Endothelial cell of umbilical vein (primary cell): ENCODE measurements around the gene MIS18BP1. TPM values are rescaled to one million over a fixed set of nuclear protein-coding genes. Genes with fewer than 3 reads are reported as not detected.

Source experiments
- BruUV-seq: library from RNA; stranded (reverse); fragments of 400-500 nt; replicated peaks from 2 replicates; lab custom pipeline; 2021; lab: Mats Ljungman, UMichigan
- CTCF ChIA-PET: fragments of 300-600, 350-600 bp; sonication (Branson Sonifier 250); formaldehyde crosslinking; loops from one replicate; lab custom pipeline; 2021; ENCODE audit warnings: antibody characterized with exemption, inconsistent platforms; lab: Charles Lee
- POLR2A ChIA-PET: fragments of 300-600, 350-600 bp; sonication (Branson Sonifier 250); formaldehyde crosslinking; loops from one replicate; lab custom pipeline; 2021; ENCODE audit warnings: antibody characterized with exemption, inconsistent platforms; lab: Charles Lee
- DNase-seq: peaks from one replicate; pipeline ENCODE4 v3.0.0-alpha.2; 2011; ENCODE audit warnings: low read depth, low spot score
- FAIRE-seq: peaks from 2 replicates; lab custom pipeline; 2011; peaks lifted over from hg19 to GRCh38; lab: Jason Lieb, UNC
- H2AFZ ChIP-seq: 2 replicates; pipeline ENCODE4 v1.6.0; 2012; ENCODE audit warnings: low read depth, low read length, control low read depth, inconsistent platforms
- H3K27ac ChIP-seq: 2 replicates; pipeline ENCODE4 v1.5.1; 2011; ENCODE audit warnings: low read depth, mild to moderate bottlenecking, control low read depth, low read length, moderate library complexity; ENCODE audit not compliant: insufficient read depth
- H3K27me3 ChIP-seq, 2 experiments: 2 replicates each; pipeline versions ENCODE4 v1.6.0 to v1.6.1; 2011; ENCODE audit warnings: low read length in 2 of 2, mixed read lengths in 1 of 2; ENCODE audit not compliant: control insufficient read depth in 2 of 2, insufficient read depth in 2 of 2
- H3K36me3 ChIP-seq, 2 experiments: 2 replicates in 1 of 2; 3 replicates in 1 of 2; pipeline ENCODE4 v1.5.1; 2011; ENCODE audit warnings: low read length in 2 of 2, mild to moderate bottlenecking in 1 of 2, moderate library complexity in 1 of 2; ENCODE audit not compliant: control insufficient read depth in 2 of 2, insufficient read depth in 2 of 2; ENCODE audit errors: extremely low read depth in 1 of 2
- H3K4me1 ChIP-seq: 3 replicates; pipeline ENCODE4 v1.5.1; 2011; ENCODE audit warnings: mild to moderate bottlenecking, low read length; ENCODE audit not compliant: control insufficient read depth, insufficient read depth; ENCODE audit errors: extremely low read depth
- H3K4me2 ChIP-seq: 2 replicates; pipeline ENCODE4 v1.6.1; 2011; ENCODE audit warnings: low read length, control low read depth, mixed read lengths; ENCODE audit not compliant: insufficient read depth
- H3K4me3 ChIP-seq, 3 experiments: fragments of 200-600 bp in 1 of 3; sonication (generic), shearing (Covaris generic) in 1 of 3; replicated peaks in 1 of 3; 2 replicates each; pipeline ENCODE4 v1.5.1; 2011 to 2016; ENCODE audit warnings: control low read depth in 3 of 3, low read length in 3 of 3, mild to moderate bottlenecking in 2 of 3, inconsistent platforms in 1 of 3, low read depth in 1 of 3, moderate library complexity in 1 of 3; ENCODE audit not compliant: insufficient read depth in 1 of 3
- H3K79me2 ChIP-seq: 2 replicates; pipeline ENCODE4 v1.6.0; 2012; ENCODE audit warnings: low read length, inconsistent platforms; ENCODE audit not compliant: control insufficient read depth, insufficient read depth
- H3K9ac ChIP-seq: replicated peaks from 2 replicates; pipeline ENCODE3; 2011; ENCODE audit warnings: low read length, control low read depth; ENCODE audit not compliant: insufficient read depth; ENCODE audit errors: extremely low read depth
- H3K9me1 ChIP-seq: replicated peaks from 3 replicates; pipeline ENCODE4 v1.6.0; 2011; ENCODE audit warnings: mild to moderate bottlenecking, low read length; ENCODE audit not compliant: control insufficient read depth, insufficient read depth; ENCODE audit errors: extremely low read depth
- H3K9me3 ChIP-seq: replicated peaks from 2 replicates; pipeline ENCODE4 v1.5.1; 2012; ENCODE audit warnings: low read length, inconsistent platforms; ENCODE audit not compliant: control insufficient read depth, insufficient read depth
- H4K20me1 ChIP-seq: replicated peaks from 2 replicates; pipeline ENCODE3; 2011; ENCODE audit warnings: mild to moderate bottlenecking, low read length; ENCODE audit not compliant: control insufficient read depth, insufficient read depth; ENCODE audit errors: extremely low read depth
- CTCF ChIP-seq, 2 donors: IDR thresholded peaks; 1 replicate in 1 of 2; 2 replicates in 1 of 2; pipeline ENCODE4 v1.5.1; 2011; ENCODE audit warnings: low read length in 2 of 2, mild to moderate bottlenecking in 2 of 2, moderate library complexity in 2 of 2, control low read depth in 1 of 2, inconsistent platforms in 1 of 2, low read depth in 1 of 2; ENCODE audit not compliant: insufficient read depth in 1 of 2; ENCODE audit errors: extremely low read depth in 1 of 2
- EZH2 ChIP-seq: IDR thresholded peaks from 2 replicates; pipeline ENCODE4 v1.6.1; 2012; ENCODE audit warnings: borderline replicate concordance, low read depth, mild to moderate bottlenecking, moderate library complexity, low read length, inconsistent platforms; ENCODE audit not compliant: severe bottlenecking
- FOS ChIP-seq: IDR thresholded peaks from 2 replicates; pipeline ENCODE4 v1.6.1; 2011; ENCODE audit warnings: mild to moderate bottlenecking, low read length, moderate library complexity, borderline replicate concordance; ENCODE audit not compliant: insufficient read depth
- GATA2 ChIP-seq: IDR thresholded peaks from 2 replicates; pipeline ENCODE4 v1.7.0; 2011; ENCODE audit warnings: low read depth, mild to moderate bottlenecking, moderate library complexity, mixed read lengths, low read length; ENCODE audit not compliant: insufficient read length, insufficient read depth
- JUN ChIP-seq: IDR thresholded peaks from 2 replicates; pipeline ENCODE4 v1.6.1; 2011; ENCODE audit warnings: borderline replicate concordance, low read depth; ENCODE audit not compliant: insufficient read length, insufficient read depth
- MAX ChIP-seq: IDR thresholded peaks from 2 replicates; pipeline ENCODE4 v1.6.1; 2011; ENCODE audit not compliant: insufficient read depth, insufficient read length
- MYC ChIP-seq: IDR thresholded peaks from one replicate; pipeline ENCODE4 v1.6.1; 2011; ENCODE audit warnings: mild to moderate bottlenecking, low read depth, low read length
- POLR2A ChIP-seq: IDR thresholded peaks from 2 replicates; pipeline ENCODE4 v1.6.1; 2012; ENCODE audit warnings: low read depth, mild to moderate bottlenecking, control low read depth, low read length
- POLR2AphosphoS5 ChIP-seq: IDR thresholded peaks from 2 replicates; pipeline ENCODE4 v1.6.1; 2012; ENCODE audit warnings: low read depth, mild to moderate bottlenecking, control low read depth, low read length, moderate library complexity; ENCODE audit not compliant: insufficient read depth
- dilution Hi-C: fragments of 300-500 bp; cut with MboI; formaldehyde crosslinking; loops from one replicate; pipeline ENCODE4 v1.15.0; 2019; ENCODE audit warnings: low sequenced_read_pairs; ENCODE audit not compliant: extremely low pct_ligation_motif_present
- intact Hi-C: fragments of 100-400 bp; cut with micrococcal nuclease; formaldehyde crosslinking; loops from one replicate; pipeline ENCODE4 v1.10.0; 2022
- polyA plus RNA-seq, 4 experiments: library from polyadenylated mRNA; depleted of rRNA in 3 of 4; stranded (reverse) in 3 of 4; unstranded in 1 of 4; fragments of >200 nt; gene quantifications; 2 replicates each; pipeline versions ENCODE4 v1.2.1 to v1.2.3, GENCODE V29; 2011 to 2012; ENCODE audit warnings: missing spikeins in 1 of 4
- total RNA-seq: library from RNA; stranded (reverse); gene quantifications from 2 replicates; pipeline ENCODE4 v1.2.3, GENCODE V29; 2021

Gene MIS18BP1
- total and polyA plus RNA-seq, 2 donors (not counting 3 experiments of a cell fraction or from before 2014, with no cell fraction given): 8.9 to 43.3 TPM

- dilution Hi-C loops (no loop called here), intact Hi-C loops (no loop called here)
- H3K36me3 ChIP-seq: peaks cover 6 to 7% of the 10 kb centered on the region in 2 experiments
- H3K9me1 ChIP-seq: no peaks in the 10 kb centered on the region
- no peaks in the 10 kb centered on the region for H3K9me3 ChIP-seq
- H4K20me1 ChIP-seq: no peaks in the 10 kb centered on the region
- H3K27ac ChIP-seq: no peak overlapping the region
- H3K4me3 ChIP-seq: no peak overlapping the region
- DNase-seq (no peak), FAIRE-seq (no peak)
- BruUV-seq: no TSS peak
- no peak overlapping the region for H3K4me2 ChIP-seq
- ChIA-PET POLR2A (no interaction called here), CTCF (interaction anchor here (0.5 to 3.0 kb wide), 5 partner anchors 11 to 290 kb away, joined by 3 to 12 read pairs (median 3); no protein-coding TSS in a partner anchor)
- no peaks in the 10 kb centered on the region for H3K79me2 ChIP-seq
- TF ChIP-seq POLR2AphosphoS5: no peak
- no peak for TF ChIP-seq CTCF (IDR thresholded peaks at IDR 0.05; ENCODE audit: extremely low read depth in 1 of 2, insufficient read depth in 1 of 2, low read depth in 1 of 2, low read length in 2 of 2)
- TF ChIP-seq POLR2A: no peak
- no peak for TF ChIP-seq MAX
- TF ChIP-seq JUN: no peak
- no peak for TF ChIP-seq EZH2
- TF ChIP-seq GATA2: no peak
- no peak for TF ChIP-seq MYC
- no peak for TF ChIP-seq FOS
- no peak overlapping the region for H3K9ac ChIP-seq
- H2AFZ ChIP-seq: no peak overlapping the region
- no peaks in the 10 kb centered on the region for H3K27me3 ChIP-seq
- H3K4me1 ChIP-seq: no peaks in the 10 kb centered on the region
These were observed 48.8 kb downstream of the MIS18BP1 start for GRCh38 chr14:45204241-45204640.
